ENCODE data around the gene TEAD2. TPM values are rescaled to one million over a fixed set of nuclear protein-coding genes. Genes with fewer than 3 reads are reported as not detected.

TEAD2 gene
- total and polyA plus RNA-seq, 10 of the 15 experiments (the other 5 are each of a cell fraction or from before 2014, with no cell fraction given), result 0.04 to 0.26 (median 0.11) TPM; not detected in 3

DNA sequence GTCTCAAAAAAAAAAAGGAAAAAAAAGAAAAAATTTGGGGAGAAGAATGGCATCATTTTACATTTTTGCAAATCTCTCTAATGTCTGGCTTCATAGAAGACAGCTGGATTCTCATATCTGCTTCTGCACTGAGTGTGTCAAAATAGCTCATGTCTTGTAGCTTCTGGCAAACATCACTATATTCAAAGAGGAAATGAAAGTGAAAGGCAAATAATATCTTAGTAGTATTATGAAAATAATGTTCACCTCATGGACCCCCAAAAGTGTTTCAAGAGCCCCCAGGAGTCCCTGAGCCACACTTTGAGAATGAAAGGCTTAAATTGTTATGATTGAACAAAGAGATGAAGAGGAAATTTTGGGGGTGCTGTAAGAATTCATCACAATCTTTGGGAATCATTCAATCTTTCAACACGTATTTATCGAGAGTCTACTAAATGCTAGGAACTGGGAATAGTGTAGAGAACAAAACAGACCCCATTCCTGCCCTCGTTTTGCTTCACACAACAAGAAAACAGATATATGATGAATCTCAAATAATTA, 36.0 kb downstream of the TEAD2 start (continued):
- TF ChIP-seq RELB (IDR thresholded peaks at IDR 0.05; ENCODE audit: low read depth) (peak; percentile 16; the same call in 1 of the 2 replicates), IRF4 (IDR thresholded peaks at IDR 0.05; ENCODE audit: low read depth, low read length) (0 out of 2 replicates have a peak, but pooled peaks have one; percentile 28), JUNB (IDR thresholded peaks at IDR 0.05) (peak; percentile 77), ASH2L (IDR thresholded peaks at IDR 0.05; ENCODE audit: borderline replicate concordance, low read depth) (0 out of 2 replicates have a peak, but pooled peaks have one; percentile 58), GATAD2B (conservative IDR thresholded peaks at IDR 0.05; ENCODE audit: low read depth) (0 out of 2 replicates have a peak, but pooled peaks have one; percentile 29), ZNF24 (IDR thresholded peaks at IDR 0.05) (peak; percentile 56; the same call in 1 of the 2 replicates), ZNF687 (IDR thresholded peaks at IDR 0.05) (0 out of 2 replicates have a peak, but pooled peaks have one; percentile 27), MTA3 (IDR thresholded peaks at IDR 0.05; ENCODE audit: borderline replicate concordance, low read length) (0 out of 2 replicates have a peak, but pooled peaks have one; percentile 40), CREM (IDR thresholded peaks at IDR 0.05; ENCODE audit: low read depth) (peak; percentile 34; the same call in 1 of the 2 replicates), ATF7 (IDR thresholded peaks at IDR 0.05; ENCODE audit: low read depth) (peak; percentile 55; the same call in 1 of the 2 replicates), SPI1 (IDR thresholded peaks at IDR 0.05; ENCODE audit: borderline replicate concordance, insufficient read depth, low read depth, low read length) (peak; percentile 88), IKZF2 (IDR thresholded peaks at IDR 0.05) (peak; percentile 34 to 41; a peak in 2 of 4 replicates), ZNF592 (IDR thresholded peaks at IDR 0.05) (no peak), RUNX3 (IDR thresholded peaks at IDR 0.05; ENCODE audit: low read length) (peak; percentile 28; the same call in 1 of the 2 replicates)
- TF ChIP-seq, protein P1, sequence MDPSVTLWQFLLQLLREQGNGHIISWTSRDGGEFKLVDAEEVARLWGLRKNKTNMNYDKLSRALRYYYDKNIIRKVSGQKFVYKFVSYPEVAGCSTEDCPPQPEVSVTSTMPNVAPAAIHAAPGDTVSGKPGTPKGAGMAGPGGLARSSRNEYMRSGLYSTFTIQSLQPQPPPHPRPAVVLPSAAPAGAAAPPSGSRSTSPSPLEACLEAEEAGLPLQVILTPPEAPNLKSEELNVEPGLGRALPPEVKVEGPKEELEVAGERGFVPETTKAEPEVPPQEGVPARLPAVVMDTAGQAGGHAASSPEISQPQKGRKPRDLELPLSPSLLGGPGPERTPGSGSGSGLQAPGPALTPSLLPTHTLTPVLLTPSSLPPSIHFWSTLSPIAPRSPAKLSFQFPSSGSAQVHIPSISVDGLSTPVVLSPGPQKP (IDR thresholded peaks at IDR 0.05; ENCODE audit: low read depth, low read length), result no peak
